ENCODE data around the gene VWA3A. TPM values are rescaled to one million over a fixed set of nuclear protein-coding genes. Genes with fewer than 3 reads are reported as not detected.

The VWA3A gene
- total and polyA plus RNA-seq, 2 experiments from 2014 or later = 0.45 TPM; not detected in 1

- Histone ChIP-seq H2AFZ (no peak overlapping the region), H3K4me3 (no peak overlapping the region), H3K36me3 (ENCODE audit: insufficient read depth) (no peaks in the 10 kb centered on the region), H3K27me3 (ENCODE audit: insufficient read depth) (no peaks in the 10 kb centered on the region), H3K4me1 (ENCODE audit: insufficient read depth) (no peaks in the 10 kb centered on the region), H3K9me2 (ENCODE audit: insufficient read depth) (no peaks in the 10 kb centered on the region), H3K27ac (ENCODE audit: low read depth) (no peak overlapping the region), H3K4me2 (no peak overlapping the region), H3K79me2 (replicated peaks; ENCODE audit: insufficient read depth) (no peaks in the 10 kb centered on the region), H4K20me1 (replicated peaks; ENCODE audit: insufficient read depth) (no peaks in the 10 kb centered on the region), H3F3A (replicated peaks; ENCODE audit: low read depth) (no peaks in the 10 kb centered on the region)
- no peak for TF ChIP-seq ETS1 (IDR thresholded peaks at IDR 0.05)
- TF ChIP-seq POLR2AphosphoS5 (IDR thresholded peaks at IDR 0.05; ENCODE audit: low read depth) = no peak
- TF ChIP-seq, protein P1, sequence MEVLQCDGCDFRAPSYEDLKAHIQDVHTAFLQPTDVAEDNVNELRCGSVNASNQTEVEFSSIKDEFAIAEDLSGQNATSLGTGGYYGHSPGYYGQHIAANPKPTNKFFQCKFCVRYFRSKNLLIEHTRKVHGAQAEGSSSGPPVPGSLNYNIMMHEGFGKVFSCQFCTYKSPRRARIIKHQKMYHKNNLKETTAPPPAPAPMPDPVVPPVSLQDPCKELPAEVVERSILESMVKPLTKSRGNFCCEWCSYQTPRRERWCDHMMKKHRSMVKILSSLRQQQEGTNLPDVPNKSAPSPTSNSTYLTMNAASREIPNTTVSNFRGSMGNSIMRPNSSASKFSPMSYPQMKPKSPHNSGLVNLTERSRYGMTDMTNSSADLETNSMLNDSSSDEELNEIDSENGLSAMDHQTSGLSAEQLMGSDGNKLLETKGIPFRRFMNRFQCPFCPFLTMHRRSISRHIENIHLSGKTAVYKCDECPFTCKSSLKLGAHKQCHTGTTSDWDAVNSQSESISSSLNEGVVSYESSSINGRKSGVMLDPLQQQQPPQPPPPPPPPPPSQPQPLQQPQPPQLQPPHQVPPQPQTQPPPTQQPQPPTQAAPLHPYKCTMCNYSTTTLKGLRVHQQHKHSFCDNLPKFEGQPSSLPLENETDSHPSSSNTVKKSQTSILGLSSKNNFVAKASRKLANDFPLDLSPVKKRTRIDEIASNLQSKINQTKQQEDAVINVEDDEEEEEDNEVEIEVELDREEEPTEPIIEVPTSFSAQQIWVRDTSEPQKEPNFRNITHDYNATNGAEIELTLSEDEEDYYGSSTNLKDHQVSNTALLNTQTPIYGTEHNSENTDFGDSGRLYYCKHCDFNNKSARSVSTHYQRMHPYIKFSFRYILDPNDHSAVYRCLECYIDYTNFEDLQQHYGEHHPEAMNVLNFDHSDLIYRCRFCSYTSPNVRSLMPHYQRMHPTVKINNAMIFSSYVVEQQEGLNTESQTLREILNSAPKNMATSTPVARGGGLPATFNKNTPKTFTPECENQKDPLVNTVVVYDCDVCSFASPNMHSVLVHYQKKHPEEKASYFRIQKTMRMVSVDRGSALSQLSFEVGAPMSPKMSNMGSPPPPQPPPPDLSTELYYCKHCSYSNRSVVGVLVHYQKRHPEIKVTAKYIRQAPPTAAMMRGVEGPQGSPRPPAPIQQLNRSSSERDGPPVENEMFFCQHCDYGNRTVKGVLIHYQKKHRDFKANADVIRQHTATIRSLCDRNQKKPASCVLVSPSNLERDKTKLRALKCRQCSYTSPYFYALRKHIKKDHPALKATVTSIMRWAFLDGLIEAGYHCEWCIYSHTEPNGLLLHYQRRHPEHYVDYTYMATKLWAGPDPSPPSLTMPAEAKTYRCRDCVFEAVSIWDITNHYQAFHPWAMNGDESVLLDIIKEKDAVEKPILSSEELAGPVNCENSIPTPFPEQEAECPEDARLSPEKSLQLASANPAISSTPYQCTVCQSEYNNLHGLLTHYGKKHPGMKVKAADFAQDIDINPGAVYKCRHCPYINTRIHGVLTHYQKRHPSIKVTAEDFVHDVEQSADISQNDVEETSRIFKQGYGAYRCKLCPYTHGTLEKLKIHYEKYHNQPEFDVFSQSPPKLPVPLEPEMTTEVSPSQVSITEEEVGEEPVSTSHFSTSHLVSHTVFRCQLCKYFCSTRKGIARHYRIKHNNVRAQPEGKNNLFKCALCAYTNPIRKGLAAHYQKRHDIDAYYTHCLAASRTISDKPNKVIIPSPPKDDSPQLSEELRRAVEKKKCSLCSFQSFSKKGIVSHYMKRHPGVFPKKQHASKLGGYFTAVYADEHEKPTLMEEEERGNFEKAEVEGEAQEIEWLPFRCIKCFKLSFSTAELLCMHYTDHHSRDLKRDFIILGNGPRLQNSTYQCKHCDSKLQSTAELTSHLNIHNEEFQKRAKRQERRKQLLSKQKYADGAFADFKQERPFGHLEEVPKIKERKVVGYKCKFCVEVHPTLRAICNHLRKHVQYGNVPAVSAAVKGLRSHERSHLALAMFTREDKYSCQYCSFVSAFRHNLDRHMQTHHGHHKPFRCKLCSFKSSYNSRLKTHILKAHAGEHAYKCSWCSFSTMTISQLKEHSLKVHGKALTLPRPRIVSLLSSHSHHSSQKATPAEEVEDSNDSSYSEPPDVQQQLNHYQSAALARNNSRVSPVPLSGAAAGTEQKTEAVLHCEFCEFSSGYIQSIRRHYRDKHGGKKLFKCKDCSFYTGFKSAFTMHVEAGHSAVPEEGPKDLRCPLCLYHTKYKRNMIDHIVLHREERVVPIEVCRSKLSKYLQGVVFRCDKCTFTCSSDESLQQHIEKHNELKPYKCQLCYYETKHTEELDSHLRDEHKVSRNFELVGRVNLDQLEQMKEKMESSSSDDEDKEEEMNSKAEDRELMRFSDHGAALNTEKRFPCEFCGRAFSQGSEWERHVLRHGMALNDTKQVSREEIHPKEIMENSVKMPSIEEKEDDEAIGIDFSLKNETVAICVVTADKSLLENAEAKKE (CRISPR knock-in tag; IDR thresholded peaks at IDR 0.05) = no peak
- TF ChIP-seq, protein P2, sequence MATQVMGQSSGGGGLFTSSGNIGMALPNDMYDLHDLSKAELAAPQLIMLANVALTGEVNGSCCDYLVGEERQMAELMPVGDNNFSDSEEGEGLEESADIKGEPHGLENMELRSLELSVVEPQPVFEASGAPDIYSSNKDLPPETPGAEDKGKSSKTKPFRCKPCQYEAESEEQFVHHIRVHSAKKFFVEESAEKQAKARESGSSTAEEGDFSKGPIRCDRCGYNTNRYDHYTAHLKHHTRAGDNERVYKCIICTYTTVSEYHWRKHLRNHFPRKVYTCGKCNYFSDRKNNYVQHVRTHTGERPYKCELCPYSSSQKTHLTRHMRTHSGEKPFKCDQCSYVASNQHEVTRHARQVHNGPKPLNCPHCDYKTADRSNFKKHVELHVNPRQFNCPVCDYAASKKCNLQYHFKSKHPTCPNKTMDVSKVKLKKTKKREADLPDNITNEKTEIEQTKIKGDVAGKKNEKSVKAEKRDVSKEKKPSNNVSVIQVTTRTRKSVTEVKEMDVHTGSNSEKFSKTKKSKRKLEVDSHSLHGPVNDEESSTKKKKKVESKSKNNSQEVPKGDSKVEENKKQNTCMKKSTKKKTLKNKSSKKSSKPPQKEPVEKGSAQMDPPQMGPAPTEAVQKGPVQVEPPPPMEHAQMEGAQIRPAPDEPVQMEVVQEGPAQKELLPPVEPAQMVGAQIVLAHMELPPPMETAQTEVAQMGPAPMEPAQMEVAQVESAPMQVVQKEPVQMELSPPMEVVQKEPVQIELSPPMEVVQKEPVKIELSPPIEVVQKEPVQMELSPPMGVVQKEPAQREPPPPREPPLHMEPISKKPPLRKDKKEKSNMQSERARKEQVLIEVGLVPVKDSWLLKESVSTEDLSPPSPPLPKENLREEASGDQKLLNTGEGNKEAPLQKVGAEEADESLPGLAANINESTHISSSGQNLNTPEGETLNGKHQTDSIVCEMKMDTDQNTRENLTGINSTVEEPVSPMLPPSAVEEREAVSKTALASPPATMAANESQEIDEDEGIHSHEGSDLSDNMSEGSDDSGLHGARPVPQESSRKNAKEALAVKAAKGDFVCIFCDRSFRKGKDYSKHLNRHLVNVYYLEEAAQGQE (IDR thresholded peaks at IDR 0.05; ENCODE audit: unreplicated experiment) = no peak
- no peak for TF ChIP-seq JUNB (IDR thresholded peaks at IDR 0.05; ENCODE audit: unreplicated experiment)
- no peak for TF ChIP-seq ZNF331 (CRISPR knock-in tag; IDR thresholded peaks at IDR 0.05; ENCODE audit: low read depth)
- TF ChIP-seq ZNF114 (CRISPR knock-in tag; IDR thresholded peaks at IDR 0.05) = no peak
- no peak for TF ChIP-seq EZH2 (IDR thresholded peaks at IDR 0.05; ENCODE audit: low read depth, unreplicated experiment)
- TF ChIP-seq, protein P3, sequence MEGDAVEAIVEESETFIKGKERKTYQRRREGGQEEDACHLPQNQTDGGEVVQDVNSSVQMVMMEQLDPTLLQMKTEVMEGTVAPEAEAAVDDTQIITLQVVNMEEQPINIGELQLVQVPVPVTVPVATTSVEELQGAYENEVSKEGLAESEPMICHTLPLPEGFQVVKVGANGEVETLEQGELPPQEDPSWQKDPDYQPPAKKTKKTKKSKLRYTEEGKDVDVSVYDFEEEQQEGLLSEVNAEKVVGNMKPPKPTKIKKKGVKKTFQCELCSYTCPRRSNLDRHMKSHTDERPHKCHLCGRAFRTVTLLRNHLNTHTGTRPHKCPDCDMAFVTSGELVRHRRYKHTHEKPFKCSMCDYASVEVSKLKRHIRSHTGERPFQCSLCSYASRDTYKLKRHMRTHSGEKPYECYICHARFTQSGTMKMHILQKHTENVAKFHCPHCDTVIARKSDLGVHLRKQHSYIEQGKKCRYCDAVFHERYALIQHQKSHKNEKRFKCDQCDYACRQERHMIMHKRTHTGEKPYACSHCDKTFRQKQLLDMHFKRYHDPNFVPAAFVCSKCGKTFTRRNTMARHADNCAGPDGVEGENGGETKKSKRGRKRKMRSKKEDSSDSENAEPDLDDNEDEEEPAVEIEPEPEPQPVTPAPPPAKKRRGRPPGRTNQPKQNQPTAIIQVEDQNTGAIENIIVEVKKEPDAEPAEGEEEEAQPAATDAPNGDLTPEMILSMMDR (conservative IDR thresholded peaks at IDR 0.05; ENCODE audit: low read depth in 2 of 2) = no peak
- no peak for TF ChIP-seq EZH2phosphoT487 (IDR thresholded peaks at IDR 0.05; ENCODE audit: unreplicated experiment)
- no peak for TF ChIP-seq NANOG (IDR thresholded peaks at IDR 0.05; ENCODE audit: borderline replicate concordance)
- TF ChIP-seq CREB1 (CRISPR knock-in tag; IDR thresholded peaks at IDR 0.05; ENCODE audit: low read depth) = no peak
- TF ChIP-seq STAT1 (IDR thresholded peaks at IDR 0.05; ENCODE audit: unreplicated experiment) = no peak
- H3K9me3 Mint-ChIP-seq = no peaks in the 10 kb centered on the region; the same call in 2 of the 3 replicates
- H3K27me3 Mint-ChIP-seq (ENCODE audit: insufficient read depth, low read depth, poor library complexity) = peaks cover 6% of the 10 kb centered on the region
- no peak for ATAC-seq
- H3K4me3 Mint-ChIP-seq = no peak overlapping the region
- no peak overlapping the region for H3K27ac Mint-ChIP-seq
- H3K36me3 Mint-ChIP-seq (ENCODE audit: low read depth) = no peaks in the 10 kb centered on the region; the same call in 2 of the 3 replicates
- no peaks in the 10 kb centered on the region for H3K4me1 Mint-ChIP-seq
- no peak for DNase-seq (ENCODE audit: low spot score)
Observed at GRCh38 chr16:22117609-22118008, 25.3 kb downstream of the VWA3A start.
